IMR-90 (cell line): ENCODE data around the gene FNDC1.

ENCODE experiments used
- CEBPB ChIP-seq: IDR thresholded peaks from 2 replicates; pipeline ENCODE4 v1.6.1; 2012; ENCODE audit warnings: low read depth, low read length, improper control_type of control experiment
- CHD1 ChIP-seq: IDR thresholded peaks from 2 replicates; pipeline ENCODE4 v1.6.1; 2012; ENCODE audit warnings: low read depth, low read length, improper control_type of control experiment
- FOS ChIP-seq: fragments of 150-350 bp; IDR thresholded peaks from 2 replicates; pipeline ENCODE4 v1.6.1; 2016; ENCODE audit warnings: low read depth, low read length
- MAZ ChIP-seq: IDR thresholded peaks from 2 replicates; pipeline ENCODE4 v1.6.1; 2012; ENCODE audit warnings: low read depth, mild to moderate bottlenecking, low read length, improper control_type of control experiment, moderate library complexity, borderline replicate concordance
- MXI1 ChIP-seq: IDR thresholded peaks from 2 replicates; pipeline ENCODE4 v1.6.1; 2012; ENCODE audit warnings: low read depth, mild to moderate bottlenecking, low read length, moderate library complexity, borderline replicate concordance
- NFE2L2 ChIP-seq: fragments of 150-350 bp; IDR thresholded peaks from 2 replicates; pipeline ENCODE4 v1.6.1; 2016; ENCODE audit warnings: low read depth, mild to moderate bottlenecking, low read length
- POLR2A ChIP-seq: IDR thresholded peaks from 2 replicates; pipeline ENCODE4 v1.6.1; 2012; ENCODE audit warnings: mild to moderate bottlenecking, low read depth, low read length
- RAD21 ChIP-seq: IDR thresholded peaks from 2 replicates; pipeline ENCODE4 v1.6.1; 2012; ENCODE audit warnings: low read length, improper control_type of control experiment
- RCOR1 ChIP-seq: IDR thresholded peaks from 2 replicates; pipeline ENCODE4 v1.6.1; 2012; ENCODE audit warnings: mild to moderate bottlenecking, low read length, improper control_type of control experiment; ENCODE audit not compliant: insufficient replicate concordance
- RFX5 ChIP-seq: IDR thresholded peaks from 2 replicates; pipeline ENCODE4 v1.8.0; 2012; ENCODE audit warnings: low read depth, mild to moderate bottlenecking, low read length, moderate library complexity
- SMC3 ChIP-seq: fragments of 150-350 bp; IDR thresholded peaks from 2 replicates; pipeline ENCODE4 v1.6.1; 2016; ENCODE audit warnings: low read depth, mild to moderate bottlenecking, antibody characterized with exemption, low read length, moderate library complexity
- TF ChIP-seq, protein P1 (sequence below): conservative IDR thresholded peaks from 2 replicates; pipeline ENCODE4 v1.5.1; 2012; ENCODE audit warnings: mild to moderate bottlenecking, low read depth, low read length, improper control_type of control experiment
- TF ChIP-seq, protein P2 (sequence below): fragments of 150-350 bp; IDR thresholded peaks from 2 replicates; pipeline ENCODE4 v1.6.1; 2016; ENCODE audit warnings: low read depth, mild to moderate bottlenecking, low read length, moderate library complexity, borderline replicate concordance

DNA sequence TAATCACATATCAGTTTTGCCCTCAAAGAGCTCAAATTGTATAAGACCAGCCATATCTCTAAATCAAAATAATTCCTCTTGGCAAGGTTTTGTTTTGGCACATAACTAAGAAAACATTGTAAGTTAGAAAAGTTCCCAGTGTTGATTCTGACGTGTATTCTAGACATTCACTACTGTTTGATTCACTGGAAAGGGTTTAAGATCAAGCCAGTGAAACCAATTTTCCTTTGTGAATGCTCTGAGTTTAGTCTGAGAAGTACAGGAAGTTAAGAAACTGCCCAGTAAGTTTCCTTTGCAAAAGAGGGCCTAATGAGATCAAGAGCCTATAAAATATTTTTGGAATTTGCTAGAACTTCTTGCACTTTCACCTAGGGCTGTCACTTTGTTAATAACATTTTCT is 143.0 kb downstream of the FNDC1 start:
- TF ChIP-seq MAZ (no peak), RFX5 (no peak), MXI1 (no peak), NFE2L2 (no peak), CEBPB (no peak), POLR2A (no peak), SMC3 (no peak), RAD21 (no peak), CHD1 (no peak), FOS (no peak), RCOR1 (no peak)
- TF ChIP-seq, protein P1, sequence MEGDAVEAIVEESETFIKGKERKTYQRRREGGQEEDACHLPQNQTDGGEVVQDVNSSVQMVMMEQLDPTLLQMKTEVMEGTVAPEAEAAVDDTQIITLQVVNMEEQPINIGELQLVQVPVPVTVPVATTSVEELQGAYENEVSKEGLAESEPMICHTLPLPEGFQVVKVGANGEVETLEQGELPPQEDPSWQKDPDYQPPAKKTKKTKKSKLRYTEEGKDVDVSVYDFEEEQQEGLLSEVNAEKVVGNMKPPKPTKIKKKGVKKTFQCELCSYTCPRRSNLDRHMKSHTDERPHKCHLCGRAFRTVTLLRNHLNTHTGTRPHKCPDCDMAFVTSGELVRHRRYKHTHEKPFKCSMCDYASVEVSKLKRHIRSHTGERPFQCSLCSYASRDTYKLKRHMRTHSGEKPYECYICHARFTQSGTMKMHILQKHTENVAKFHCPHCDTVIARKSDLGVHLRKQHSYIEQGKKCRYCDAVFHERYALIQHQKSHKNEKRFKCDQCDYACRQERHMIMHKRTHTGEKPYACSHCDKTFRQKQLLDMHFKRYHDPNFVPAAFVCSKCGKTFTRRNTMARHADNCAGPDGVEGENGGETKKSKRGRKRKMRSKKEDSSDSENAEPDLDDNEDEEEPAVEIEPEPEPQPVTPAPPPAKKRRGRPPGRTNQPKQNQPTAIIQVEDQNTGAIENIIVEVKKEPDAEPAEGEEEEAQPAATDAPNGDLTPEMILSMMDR, result no peak
- TF ChIP-seq, protein P2, sequence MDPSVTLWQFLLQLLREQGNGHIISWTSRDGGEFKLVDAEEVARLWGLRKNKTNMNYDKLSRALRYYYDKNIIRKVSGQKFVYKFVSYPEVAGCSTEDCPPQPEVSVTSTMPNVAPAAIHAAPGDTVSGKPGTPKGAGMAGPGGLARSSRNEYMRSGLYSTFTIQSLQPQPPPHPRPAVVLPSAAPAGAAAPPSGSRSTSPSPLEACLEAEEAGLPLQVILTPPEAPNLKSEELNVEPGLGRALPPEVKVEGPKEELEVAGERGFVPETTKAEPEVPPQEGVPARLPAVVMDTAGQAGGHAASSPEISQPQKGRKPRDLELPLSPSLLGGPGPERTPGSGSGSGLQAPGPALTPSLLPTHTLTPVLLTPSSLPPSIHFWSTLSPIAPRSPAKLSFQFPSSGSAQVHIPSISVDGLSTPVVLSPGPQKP, result no peak
